ENCODE measurements around the gene RIPK4.
A peak's percentile ranks its signal among the peaks of the same experiment; 100 is the strongest.
"Not testable (repeated sequence)": the region's sequence is repeated elsewhere in the genome, so short reads cannot be mapped to it uniquely, and the experiment has no call there.

The RIPK4 gene

GRCh38 chr21:41733951-41734689 is 32.7 kb downstream of the RIPK4 start:
- H3K4me1 Mint-ChIP-seq, result peaks cover 0 to 1% of the 10 kb centered on the region in 2 donors
- ATAC-seq (replicated peaks) (no peak), DNase-seq (no peak)
- H3K36me3 Mint-ChIP-seq, result peaks cover 0 to 3% of the 10 kb centered on the region in 2 donors
- peaks cover 24 to 44% of the 10 kb centered on the region in 2 donors for H3K9me3 Mint-ChIP-seq
- H3K27ac Mint-ChIP-seq, result no peak overlapping the region
- H3K4me3 Mint-ChIP-seq, result no peak overlapping the region
- peaks cover 32 to 57% of the 10 kb centered on the region in 2 donors for H3K27me3 Mint-ChIP-seq

- no peak overlapping the region for H3K27ac Mint-ChIP-seq
- H3K4me3 Mint-ChIP-seq, result no peak overlapping the region
- no peak for DNase-seq
- peaks cover 15 to 25% of the 10 kb centered on the region in 2 donors for H3K9me3 Mint-ChIP-seq
- ATAC-seq (replicated peaks), result no peak
- peaks cover 51 to 64% of the 10 kb centered on the region in 2 donors for H3K27me3 Mint-ChIP-seq
- H3K4me1 Mint-ChIP-seq, result peaks cover 0 to 2% of the 10 kb centered on the region in 2 donors
- no peaks in the 10 kb centered on the region for H3K36me3 Mint-ChIP-seq
Measured at GRCh38 chr21:41731081-41731480, 35.8 kb downstream of the RIPK4 start.

GRCh38 chr21:41730367-41730765 is 36.5 kb downstream of the RIPK4 start:
- Mint-ChIP-seq H3K27me3 (peaks cover 55 to 68% of the 10 kb centered on the region in 2 donors), H3K36me3 (no peaks in the 10 kb centered on the region), H3K27ac (no peak overlapping the region), H3K9me3 (peaks cover 15 to 25% of the 10 kb centered on the region in 2 donors), H3K4me1 (peaks cover 4 to 5% of the 10 kb centered on the region in 2 donors), H3K4me3 (no peak overlapping the region)
- DNase-seq (no peak), ATAC-seq (replicated peaks) (no peak)

- peaks cover 6 to 7% of the 10 kb centered on the region in 2 donors for H3K4me1 Mint-ChIP-seq
- H3K27ac Mint-ChIP-seq, result no peak overlapping the region
- ATAC-seq (replicated peaks) (no peak), DNase-seq (no peak)
- no peaks in the 10 kb centered on the region for H3K36me3 Mint-ChIP-seq
- peaks cover 15 to 25% of the 10 kb centered on the region in 2 donors for H3K9me3 Mint-ChIP-seq
- peaks cover 57 to 68% of the 10 kb centered on the region in 2 donors for H3K27me3 Mint-ChIP-seq
- H3K4me3 Mint-ChIP-seq, result no peak overlapping the region
Measured at GRCh38 chr21:41729701-41730366, 37.0 kb downstream of the RIPK4 start.

- Mint-ChIP-seq H3K9me3 (peaks cover 12 to 18% of the 10 kb centered on the region in 2 donors), H3K36me3 (no peaks in the 10 kb centered on the region), H3K27ac (no peak overlapping the region), H3K4me1 (peaks cover 6 to 7% of the 10 kb centered on the region in 2 donors), H3K4me3 (no peak overlapping the region), H3K27me3 (peaks cover 61 to 67% of the 10 kb centered on the region in 2 donors)
- DNase-seq, result no peak
- no peak for ATAC-seq (replicated peaks)
Measured at GRCh38 chr21:41727784-41728763, 38.8 kb downstream of the RIPK4 start.

GRCh38 chr21:41726970-41727783 is 39.7 kb downstream of the RIPK4 start:
- H3K9me3 Mint-ChIP-seq, result peaks cover 7 to 10% of the 10 kb centered on the region in 2 donors
- H3K27me3 Mint-ChIP-seq, result peaks cover 67 to 70% of the 10 kb centered on the region in 2 donors
- no peaks in the 10 kb centered on the region for H3K36me3 Mint-ChIP-seq
- no peak overlapping the region for H3K27ac Mint-ChIP-seq
- peaks cover 6 to 7% of the 10 kb centered on the region in 2 donors for H3K4me1 Mint-ChIP-seq
- ATAC-seq (replicated peaks) (no peak), DNase-seq (no peak)
- no peak overlapping the region for H3K4me3 Mint-ChIP-seq

- Mint-ChIP-seq H3K4me1 (peaks cover 6 to 7% of the 10 kb centered on the region in 2 donors), H3K27me3 (peaks cover 70 to 76% of the 10 kb centered on the region in 2 donors), H3K4me3 (no peak overlapping the region), H3K27ac (no peak overlapping the region), H3K9me3 (peaks cover 4 to 5% of the 10 kb centered on the region in 2 donors), H3K36me3 (no peaks in the 10 kb centered on the region)
- ATAC-seq (replicated peaks) (no peak), DNase-seq (no peak)
Measured at GRCh38 chr21:41726630-41726969, 40.3 kb downstream of the RIPK4 start.

- H3K4me3 Mint-ChIP-seq, result no peak overlapping the region
- H3K27ac Mint-ChIP-seq, result no peak overlapping the region
- H3K36me3 Mint-ChIP-seq, result no peaks in the 10 kb centered on the region
- DNase-seq (no peak), ATAC-seq (replicated peaks) (no peak)
- peaks cover 68 to 81% of the 10 kb centered on the region in 2 donors for H3K27me3 Mint-ChIP-seq
- H3K4me1 Mint-ChIP-seq, result peaks cover 6 to 7% of the 10 kb centered on the region in 2 donors
- no peaks in the 10 kb centered on the region for H3K9me3 Mint-ChIP-seq
Measured at GRCh38 chr21:41726058-41726558, 40.7 kb downstream of the RIPK4 start.

- no peak for DNase-seq
- Mint-ChIP-seq H3K36me3 (no peaks in the 10 kb centered on the region), H3K4me1 (peaks cover 6 to 7% of the 10 kb centered on the region in 2 donors), H3K4me3 (peak overlapping the region; percentile 14 to 21), H3K9me3 (no peaks in the 10 kb centered on the region), H3K27me3 (peaks cover 64 to 82% of the 10 kb centered on the region in 2 donors), H3K27ac (no peak overlapping the region)
- peak; percentile 16 to 23 for ATAC-seq (replicated peaks)
Measured at GRCh38 chr21:41725421-41726031, 41.3 kb downstream of the RIPK4 start.

- H3K36me3 Mint-ChIP-seq; ATAC-seq (replicated peaks); H3K9me3 Mint-ChIP-seq; H3K4me1 Mint-ChIP-seq; DNase-seq; H3K4me3 Mint-ChIP-seq; H3K27ac Mint-ChIP-seq: not testable (repeated sequence)
- peaks cover 64 to 80% of the 10 kb centered on the region in 2 donors for H3K27me3 Mint-ChIP-seq
Measured at GRCh38 chr21:41723835-41724234, 43.0 kb downstream of the RIPK4 start.

- ATAC-seq (replicated peaks), result no peak
- no peak overlapping the region for H3K4me3 Mint-ChIP-seq
- H3K36me3 Mint-ChIP-seq, result no peaks in the 10 kb centered on the region
- no peak overlapping the region for H3K27ac Mint-ChIP-seq
- DNase-seq, result no peak
- no peaks in the 10 kb centered on the region for H3K9me3 Mint-ChIP-seq
- peaks cover 54 to 65% of the 10 kb centered on the region in 2 donors for H3K27me3 Mint-ChIP-seq
- peaks cover 7 to 15% of the 10 kb centered on the region in 2 donors for H3K4me1 Mint-ChIP-seq
Measured at GRCh38 chr21:41722052-41723018, 44.5 kb downstream of the RIPK4 start.

- H3K4me1 Mint-ChIP-seq, result peaks cover 3 to 9% of the 10 kb centered on the region in 2 donors
- no peaks in the 10 kb centered on the region for H3K36me3 Mint-ChIP-seq
- H3K27ac Mint-ChIP-seq, result no peak overlapping the region
Measured at GRCh38 chr21:41720250-41720649, 46.6 kb downstream of the RIPK4 start.

More at GRCh38 chr21:41720250-41720649, 46.6 kb downstream of the RIPK4 start:
- ATAC-seq (replicated peaks) (no peak), DNase-seq (no peak)
- Mint-ChIP-seq H3K27me3 (peaks cover 47 to 63% of the 10 kb centered on the region in 2 donors), H3K4me3 (no peak overlapping the region), H3K9me3 (peaks cover 0 to 2% of the 10 kb centered on the region in 2 donors)
